CD4-positive, alpha-beta T cell treated with Interferon gamma for 1 hour (primary cell): ENCODE data around the gene ZNF726.
"Not testable (repeated sequence)": the region's sequence is repeated elsewhere in the genome, so short reads cannot be mapped to it uniquely, and the experiment has no call there.

Source experiments
- DNase-seq: peaks from one replicate; pipeline ENCODE4 v3.0.0-alpha.2; 2020

The ZNF726 gene

GRCh38 chr19:23914402-23915286 lies at the start of gene ZNF726:
Gene ZNF726, plus strand, starts transcription at chr19:23914886. Its CDS starts 109 bp downstream, at chr19:23914995.
- peak; percentile 90 for DNase-seq

- DNase-seq: no peak
Measured at GRCh38 chr19:23867895-23868294, 46.8 kb upstream of the ZNF726 start.

GRCh38 chr19:23868630-23869029 lies 46.1 kb upstream of the ZNF726 start:
- no peak for DNase-seq

DNA sequence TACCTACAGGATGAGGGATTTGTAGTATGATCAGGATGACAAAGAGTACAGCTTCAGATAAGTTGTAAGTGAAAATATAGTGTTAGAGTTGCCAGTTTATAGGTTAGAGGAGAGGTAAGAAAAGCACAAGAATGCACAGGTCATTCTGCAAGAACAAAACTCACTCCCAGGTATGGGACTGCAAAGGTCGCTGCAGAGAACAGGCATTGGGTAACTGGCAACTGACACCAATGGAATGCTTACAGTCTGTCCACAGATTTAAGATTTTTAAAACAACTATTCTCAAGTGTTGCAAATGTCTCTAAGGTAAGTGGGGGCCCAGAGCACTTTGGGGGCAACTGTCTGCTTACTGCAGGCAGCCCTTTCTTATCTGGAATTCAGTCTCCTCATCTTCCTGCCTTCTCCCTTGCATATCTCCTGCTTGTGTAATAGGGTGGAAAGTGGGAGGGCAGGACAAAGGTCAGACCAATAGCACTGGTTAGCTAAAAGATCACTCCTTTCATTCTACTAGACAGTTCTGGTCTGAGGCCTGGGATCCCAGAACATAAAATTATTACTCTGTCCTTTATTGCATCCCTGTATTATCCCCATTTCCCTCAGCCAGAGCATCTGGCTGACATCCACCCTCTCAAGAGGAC lies 42.3 kb upstream of the ZNF726 start:
- DNase-seq: no peak

DNA sequence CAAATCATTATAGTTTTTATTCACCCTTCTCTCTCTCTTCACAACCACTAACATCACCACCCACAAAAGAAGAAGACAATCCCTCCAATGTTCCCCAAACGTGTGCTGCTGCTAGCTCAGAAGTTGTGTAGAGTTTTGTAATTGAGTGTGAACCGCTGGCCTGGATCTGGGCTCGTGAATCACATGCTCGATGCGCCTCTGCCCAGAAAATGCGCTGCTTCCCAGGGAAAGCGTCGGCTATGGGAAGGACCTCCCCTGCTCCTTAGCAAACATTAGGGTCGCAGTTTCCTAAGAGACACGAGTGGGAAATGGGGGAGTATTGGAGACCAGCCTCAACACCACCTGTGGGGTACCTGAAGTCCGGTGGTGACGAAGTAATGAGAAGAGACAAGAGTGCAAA lies 38.4 kb upstream of the ZNF726 start:
- DNase-seq: no peak

DNA sequence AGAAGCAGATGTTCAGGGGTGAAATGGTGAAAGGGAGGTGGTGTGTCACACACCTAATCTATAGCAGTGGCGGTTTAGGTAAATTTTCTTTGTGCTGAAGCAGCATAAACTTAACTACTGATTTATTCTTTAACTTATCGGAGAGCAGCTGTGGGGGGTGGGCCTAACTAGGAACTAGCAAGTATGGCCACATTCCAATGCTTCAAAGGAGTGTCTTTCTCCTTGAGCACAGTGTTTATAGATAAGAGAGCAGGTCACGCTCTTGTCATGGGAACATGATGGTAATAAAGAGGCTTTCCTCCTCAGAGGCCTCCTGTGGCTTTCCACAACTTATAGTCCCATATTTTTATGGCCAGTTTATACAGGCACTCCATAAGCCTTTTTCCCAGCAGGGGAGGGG lies 37.9 kb upstream of the ZNF726 start:
- not testable (repeated sequence) for DNase-seq

GRCh38 chr19:23882493-23882892 lies 32.2 kb upstream of the ZNF726 start:
- DNase-seq: no peak

GRCh38 chr19:23884363-23884762 lies 30.3 kb upstream of the ZNF726 start:
- no peak for DNase-seq

DNA sequence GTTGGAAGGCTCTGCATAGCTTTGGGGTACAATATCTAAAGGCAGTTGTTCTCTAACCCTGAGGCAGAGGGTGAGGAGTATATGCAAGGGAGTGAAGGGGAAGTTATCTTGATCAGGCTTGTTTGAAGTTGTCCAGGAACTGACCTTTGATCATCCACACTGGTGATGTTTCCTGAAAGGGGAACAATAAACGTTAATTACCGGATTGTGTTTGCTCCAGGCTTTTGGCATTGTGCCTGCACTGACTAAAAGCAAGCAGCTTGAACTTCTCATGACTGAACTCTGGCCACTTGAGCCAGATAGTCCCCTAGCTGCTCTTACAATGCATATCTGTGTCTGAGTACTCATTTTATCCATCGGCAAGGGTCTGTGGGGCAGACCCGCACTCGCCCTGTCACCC lies 27.0 kb upstream of the ZNF726 start:
- DNase-seq: no peak

DNA sequence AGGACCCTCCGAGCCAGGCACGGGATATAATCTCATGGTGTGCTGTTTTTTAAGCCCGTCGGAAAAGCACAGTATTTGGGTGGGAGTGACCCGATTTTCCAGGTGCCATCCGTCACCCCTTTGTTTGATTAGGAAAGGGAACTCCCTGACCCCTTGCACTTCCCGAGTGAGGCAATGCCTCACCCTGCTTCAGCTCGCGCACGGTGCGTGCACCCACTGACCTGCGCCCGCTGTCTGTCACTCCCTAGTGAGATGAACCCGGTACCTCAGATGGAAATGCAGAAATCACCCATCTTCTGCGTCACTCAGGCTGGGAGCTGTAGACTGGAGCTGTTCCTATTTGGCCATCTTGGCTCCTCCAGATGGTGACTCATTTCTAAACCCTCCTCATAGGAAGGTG lies 18.6 kb upstream of the ZNF726 start:
- not testable (repeated sequence) for DNase-seq

- DNase-seq: no peak
Measured at GRCh38 chr19:23896912-23897311, 17.8 kb upstream of the ZNF726 start.

DNA sequence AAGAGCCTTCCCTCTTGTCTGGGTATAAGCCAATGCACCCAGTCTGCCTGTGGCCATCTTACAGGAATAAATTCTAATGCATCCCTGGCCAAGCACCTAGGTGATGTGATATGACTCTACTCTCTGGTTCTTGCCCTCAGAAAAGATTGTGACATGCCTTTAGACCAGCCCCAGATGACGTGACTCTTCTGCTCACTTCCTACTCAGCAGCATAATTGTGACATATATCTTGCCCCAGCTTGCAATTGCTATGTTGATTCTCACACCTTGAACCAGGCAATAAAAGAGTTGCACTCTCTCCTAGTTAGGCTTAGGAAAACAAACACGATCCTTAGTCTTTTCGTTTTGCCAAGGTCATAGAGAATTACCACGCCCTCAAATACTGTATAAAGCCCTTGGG lies 13.3 kb upstream of the ZNF726 start:
- no peak for DNase-seq

GRCh38 chr19:23904406-23904805 lies 10.3 kb upstream of the ZNF726 start:
- DNase-seq: no peak

- no peak for DNase-seq
Measured at GRCh38 chr19:23905771-23906170, 8.9 kb upstream of the ZNF726 start.

GRCh38 chr19:23906835-23907234 lies 7.9 kb upstream of the ZNF726 start:
- no peak for DNase-seq

DNA sequence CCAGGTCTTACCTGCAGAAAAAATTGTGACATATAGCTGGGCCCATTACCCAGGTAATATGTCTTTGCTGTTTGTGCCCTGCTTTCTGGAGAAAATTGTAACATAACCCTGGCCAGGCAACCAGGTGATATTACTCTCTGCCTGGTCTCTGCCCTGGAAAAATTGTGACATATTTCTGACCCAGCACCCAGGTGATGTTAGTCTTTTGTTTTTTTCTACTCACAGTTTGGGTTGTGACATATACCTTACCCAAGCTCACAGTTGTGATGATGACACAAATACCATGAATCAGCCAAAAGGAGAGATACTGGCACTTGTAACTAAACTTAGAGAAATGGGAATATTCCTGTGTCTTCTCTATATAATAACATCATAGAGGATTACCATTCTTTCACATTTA lies 6.5 kb upstream of the ZNF726 start:
- no peak for DNase-seq

- no peak for DNase-seq
Measured at GRCh38 chr19:23909222-23909621, 5.5 kb upstream of the ZNF726 start.

DNA sequence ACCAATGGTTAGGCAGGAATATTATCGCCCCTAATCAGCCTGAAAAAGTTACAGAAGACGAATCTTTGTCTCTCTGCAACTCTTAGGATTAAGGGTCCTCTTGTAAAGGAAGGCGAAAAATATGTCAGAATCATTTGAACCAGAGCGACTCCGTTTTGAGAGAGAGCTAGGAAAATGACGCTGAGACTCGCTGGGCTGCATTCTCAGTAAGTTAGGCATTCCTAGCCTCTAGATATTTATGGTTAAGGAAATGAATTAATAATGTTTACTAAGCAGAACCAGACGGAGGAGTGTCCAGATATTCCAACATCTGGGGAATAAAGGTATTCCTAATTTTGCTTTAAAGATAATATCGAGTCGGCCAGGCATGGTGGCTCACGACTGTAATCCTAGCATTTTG lies 755 bp upstream of the ZNF726 start:
- DNase-seq: no peak

GRCh38 chr19:23916991-23917390 lies 2.3 kb downstream of the ZNF726 start:
- DNase-seq: no peak

GRCh38 chr19:23917856-23918255 lies 3.2 kb downstream of the ZNF726 start:
- DNase-seq: no peak

DNA sequence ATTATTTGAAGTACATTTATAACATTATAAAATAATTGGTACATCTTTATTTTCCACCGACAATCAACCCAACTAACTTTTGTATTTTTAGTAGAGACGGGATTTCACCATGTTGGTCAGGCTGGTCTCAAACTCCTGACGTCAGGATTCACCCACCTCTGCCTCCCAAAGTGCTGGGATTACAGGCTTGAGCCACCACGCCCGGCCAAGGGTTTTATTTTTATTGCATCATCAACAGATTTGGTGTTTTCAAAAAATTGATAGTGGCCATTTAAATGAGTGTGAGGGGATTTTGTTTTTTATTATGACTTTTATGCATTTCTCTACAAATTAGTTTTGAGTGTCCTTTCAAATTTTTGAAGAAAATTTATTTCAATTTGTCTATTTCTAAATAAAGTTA lies 10.6 kb downstream of the ZNF726 start:
- DNase-seq: no peak

DNA sequence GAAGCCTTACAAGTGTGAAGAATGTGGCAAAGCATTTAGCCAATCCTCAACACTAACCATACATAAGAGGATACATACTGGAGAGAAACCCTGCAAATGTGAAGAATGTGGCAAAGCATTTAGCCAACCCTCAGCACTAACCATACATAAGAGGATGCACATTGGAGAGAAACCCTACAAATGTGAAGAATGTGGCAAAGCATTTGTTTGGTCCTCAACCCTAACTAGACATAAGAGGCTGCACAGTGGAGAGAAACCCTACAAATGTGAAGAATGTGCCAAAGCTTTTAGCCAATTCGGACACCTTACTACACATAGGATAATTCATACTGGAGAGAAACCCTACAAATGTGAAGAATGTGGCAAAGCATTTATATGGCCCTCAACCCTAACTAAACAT lies 18.2 kb downstream of the ZNF726 start:
- no peak for DNase-seq

- not testable (repeated sequence) for DNase-seq
Measured at GRCh38 chr19:23937031-23937430, 22.3 kb downstream of the ZNF726 start.

GRCh38 chr19:23943411-23943810 lies 28.7 kb downstream of the ZNF726 start:
- DNase-seq: no peak

DNA sequence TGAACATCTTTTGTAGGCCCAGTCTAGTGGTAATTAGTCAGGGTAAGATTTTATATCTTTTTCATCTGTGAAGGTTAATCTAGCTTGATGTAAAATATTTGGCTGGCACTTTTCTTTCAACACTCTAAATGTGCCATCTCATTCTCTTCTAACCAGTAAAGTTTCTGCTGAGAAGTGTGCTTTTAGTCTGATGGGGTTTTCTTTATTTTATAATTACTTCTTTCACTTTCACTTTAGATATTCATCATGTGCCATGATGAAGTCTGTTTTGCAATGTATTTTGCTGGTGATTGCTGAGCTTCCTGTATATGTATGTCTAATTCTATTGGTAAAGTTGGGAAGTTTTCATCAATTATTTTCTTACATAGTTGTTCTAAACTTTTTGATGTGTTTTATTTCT lies 31.9 kb downstream of the ZNF726 start:
- no peak for DNase-seq
